ENCODE results near the gene ARHGAP18. TPM values are rescaled to one million over a fixed set of nuclear protein-coding genes. Genes with fewer than 3 reads are reported as not detected.

ARHGAP18 gene
- total RNA-seq, 1 donor = 47.1 TPM

DNA sequence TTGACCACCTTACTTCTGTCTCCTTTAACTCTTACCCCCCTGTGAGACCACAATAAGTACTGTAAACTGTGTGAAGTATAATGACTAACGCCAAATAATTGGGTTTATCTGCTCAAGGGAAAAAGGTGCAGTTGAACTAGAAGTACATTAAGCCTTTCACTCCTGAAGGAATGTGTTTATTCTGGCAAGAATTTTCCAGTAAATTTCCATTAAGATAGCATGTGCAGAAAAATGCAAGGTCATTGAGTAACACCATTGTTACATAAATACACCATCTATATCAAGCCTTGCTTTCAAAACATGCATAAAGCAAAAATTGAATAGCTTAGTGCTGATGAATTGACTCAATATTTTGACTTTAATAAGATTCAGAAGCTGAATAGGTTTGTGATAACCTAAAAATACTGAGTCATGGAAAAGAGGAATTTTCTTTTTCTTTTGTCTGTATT lies 65.4 kb downstream of the ARHGAP18 start:
- TF ChIP-seq, protein P1, sequence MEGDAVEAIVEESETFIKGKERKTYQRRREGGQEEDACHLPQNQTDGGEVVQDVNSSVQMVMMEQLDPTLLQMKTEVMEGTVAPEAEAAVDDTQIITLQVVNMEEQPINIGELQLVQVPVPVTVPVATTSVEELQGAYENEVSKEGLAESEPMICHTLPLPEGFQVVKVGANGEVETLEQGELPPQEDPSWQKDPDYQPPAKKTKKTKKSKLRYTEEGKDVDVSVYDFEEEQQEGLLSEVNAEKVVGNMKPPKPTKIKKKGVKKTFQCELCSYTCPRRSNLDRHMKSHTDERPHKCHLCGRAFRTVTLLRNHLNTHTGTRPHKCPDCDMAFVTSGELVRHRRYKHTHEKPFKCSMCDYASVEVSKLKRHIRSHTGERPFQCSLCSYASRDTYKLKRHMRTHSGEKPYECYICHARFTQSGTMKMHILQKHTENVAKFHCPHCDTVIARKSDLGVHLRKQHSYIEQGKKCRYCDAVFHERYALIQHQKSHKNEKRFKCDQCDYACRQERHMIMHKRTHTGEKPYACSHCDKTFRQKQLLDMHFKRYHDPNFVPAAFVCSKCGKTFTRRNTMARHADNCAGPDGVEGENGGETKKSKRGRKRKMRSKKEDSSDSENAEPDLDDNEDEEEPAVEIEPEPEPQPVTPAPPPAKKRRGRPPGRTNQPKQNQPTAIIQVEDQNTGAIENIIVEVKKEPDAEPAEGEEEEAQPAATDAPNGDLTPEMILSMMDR (IDR thresholded peaks at IDR 0.05; ENCODE audit: insufficient read depth, low read depth, low read length) = no peak
- H3K4me3 ChIP-seq (ENCODE audit: low read depth, low read length) = peak overlapping the region; percentile 10
- DNase-seq (ENCODE audit: low read depth) = peak; percentile 86

DNA sequence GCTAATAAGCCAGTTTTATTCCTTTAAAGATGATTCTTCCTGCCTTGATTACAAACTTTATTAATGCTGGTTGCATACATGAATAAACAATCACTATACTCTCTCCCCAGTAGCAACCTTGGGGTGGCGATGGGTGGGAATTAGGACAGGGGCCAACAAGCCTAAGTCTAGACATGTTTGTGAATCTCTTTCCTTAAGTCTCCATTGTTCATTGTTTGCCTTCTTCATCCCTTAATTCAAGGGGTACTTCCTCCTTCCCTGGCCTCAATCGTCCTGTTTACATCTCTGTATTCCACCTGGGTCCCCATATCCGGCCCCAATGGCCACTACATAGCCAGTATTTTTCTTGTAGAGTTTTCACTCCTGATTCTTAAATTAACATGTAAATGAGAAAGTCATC lies 66.0 kb downstream of the ARHGAP18 start:
- H3K4me3 ChIP-seq (ENCODE audit: low read depth, low read length) = no peak overlapping the region
- DNase-seq (ENCODE audit: low read depth) = no peak
- TF ChIP-seq, protein P1 (IDR thresholded peaks at IDR 0.05; ENCODE audit: insufficient read depth, low read depth, low read length) = no peak

DNA sequence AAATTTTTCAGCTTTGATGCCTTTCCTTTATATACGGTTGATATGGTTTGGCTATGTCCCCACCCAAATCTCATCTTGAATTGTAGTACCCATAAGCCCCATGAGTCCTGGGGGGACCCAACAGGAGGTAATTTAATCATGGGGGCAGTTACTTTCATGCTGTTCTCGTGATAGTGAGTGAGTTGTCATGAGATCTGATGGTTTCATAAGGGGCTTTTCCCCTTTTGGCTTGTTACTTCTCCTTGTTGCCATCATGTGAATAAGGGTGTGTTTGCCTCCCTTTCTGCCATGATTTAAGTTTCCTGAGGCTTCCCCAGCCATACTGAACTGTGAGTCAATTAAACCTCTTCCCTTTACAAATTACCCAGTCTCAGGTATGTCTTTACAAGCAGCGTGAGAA lies 66.8 kb downstream of the ARHGAP18 start:
- DNase-seq (ENCODE audit: low read depth) = no peak
- TF ChIP-seq, protein P1 (IDR thresholded peaks at IDR 0.05; ENCODE audit: insufficient read depth, low read depth, low read length) = no peak
- H3K4me3 ChIP-seq (ENCODE audit: low read depth, low read length) = no peak overlapping the region

DNA sequence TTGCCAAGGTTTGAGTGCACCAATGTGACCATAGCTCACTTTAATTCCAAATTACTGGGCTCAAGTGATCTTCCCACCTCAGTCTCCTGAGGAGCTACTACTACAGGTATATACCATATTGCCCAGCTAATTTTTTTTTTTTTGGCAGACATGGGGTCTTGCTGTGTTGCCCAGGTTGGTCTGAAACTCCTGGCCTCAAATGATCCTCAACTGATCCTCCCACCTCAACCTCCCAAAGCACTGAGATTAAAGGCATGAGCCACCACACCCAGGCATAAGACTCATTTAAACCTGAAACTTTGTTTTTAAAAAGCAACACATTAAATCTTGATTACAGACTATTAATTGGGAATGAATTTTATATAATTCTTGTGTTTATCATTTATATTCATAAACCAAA lies 67.7 kb downstream of the ARHGAP18 start:
- no peak for DNase-seq (ENCODE audit: low read depth)
- TF ChIP-seq, protein P1 (IDR thresholded peaks at IDR 0.05; ENCODE audit: insufficient read depth, low read depth, low read length) = no peak
- no peak overlapping the region for H3K4me3 ChIP-seq (ENCODE audit: low read depth, low read length)

DNA sequence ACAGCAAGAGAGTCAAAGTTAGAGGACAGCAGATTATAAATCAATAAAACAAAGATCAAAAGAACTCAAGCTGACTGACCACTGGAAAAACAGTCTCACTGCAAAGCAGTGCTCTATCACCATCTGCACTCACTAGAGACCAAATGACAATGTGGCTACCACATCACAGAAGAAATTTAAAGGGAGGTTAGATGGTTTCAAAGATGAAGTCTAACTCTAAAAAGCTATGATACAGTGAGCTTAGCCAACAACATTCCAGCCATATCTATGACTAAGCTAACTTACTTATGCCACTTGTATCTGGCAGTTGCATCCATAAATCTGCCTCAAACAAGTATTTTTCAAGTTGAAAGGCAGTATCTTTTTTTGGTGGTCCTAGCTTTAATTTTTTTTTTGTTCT lies 68.6 kb downstream of the ARHGAP18 start:
- DNase-seq (ENCODE audit: low read depth) = peak; percentile 77
- TF ChIP-seq, protein P1 (IDR thresholded peaks at IDR 0.05; ENCODE audit: insufficient read depth, low read depth, low read length) = no peak
- H3K4me3 ChIP-seq (ENCODE audit: low read depth, low read length) = no peak overlapping the region

DNA sequence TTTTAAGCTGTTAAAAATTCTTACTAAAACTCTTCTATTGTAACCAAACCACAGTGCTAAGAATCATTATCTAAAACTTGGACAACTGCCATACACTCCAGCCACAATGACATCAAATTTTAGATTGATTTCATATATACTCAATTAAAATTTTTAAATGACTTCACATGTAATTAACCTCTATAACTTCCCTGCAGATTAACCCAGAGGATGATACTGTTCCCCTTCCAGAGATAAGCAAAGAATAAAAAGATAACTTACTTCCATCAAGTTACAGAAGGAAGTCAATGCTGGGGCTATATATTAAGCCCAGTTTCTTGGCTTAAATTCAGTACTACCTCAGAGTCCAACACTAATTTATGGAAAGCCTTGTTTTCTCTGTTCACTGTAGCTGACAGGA lies 71.3 kb downstream of the ARHGAP18 start:
- no peak for DNase-seq (ENCODE audit: low read depth)
- no peak overlapping the region for H3K4me3 ChIP-seq (ENCODE audit: low read depth, low read length)
- TF ChIP-seq, protein P1 (IDR thresholded peaks at IDR 0.05; ENCODE audit: insufficient read depth, low read depth, low read length) = no peak

DNA sequence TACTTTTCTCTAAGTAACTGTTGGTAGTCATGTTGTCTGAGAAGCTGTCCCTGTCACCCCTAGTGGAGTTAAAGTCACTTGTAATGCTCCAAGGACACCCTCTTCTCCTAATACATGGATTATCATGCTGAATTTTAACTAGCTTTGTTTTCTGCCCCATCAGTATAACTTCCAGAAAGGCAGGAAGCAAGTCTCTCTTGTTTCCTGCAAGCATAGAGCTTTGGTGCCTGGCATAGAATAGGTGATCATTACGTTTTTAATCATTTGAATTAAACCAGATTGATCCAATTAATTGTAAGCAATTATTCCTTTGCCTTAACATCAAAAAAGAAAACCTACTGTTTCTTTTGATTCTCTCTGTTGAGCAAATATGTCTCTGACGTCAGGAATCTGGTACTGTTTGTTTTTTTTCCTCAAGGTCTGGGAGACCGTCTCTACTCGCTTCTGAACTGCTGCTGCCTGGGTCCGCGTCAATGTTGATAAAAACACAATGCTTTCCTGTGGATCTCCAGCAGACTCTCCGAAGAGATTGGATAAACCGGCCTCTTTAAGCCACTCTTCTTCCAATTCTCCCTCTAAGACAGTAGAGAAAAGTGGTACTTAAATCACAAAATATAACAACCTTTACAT lies 71.8 kb downstream of the ARHGAP18 start:
- DNase-seq (ENCODE audit: low read depth) = peak; percentile 71
- H3K4me3 ChIP-seq (ENCODE audit: low read depth, low read length) = no peak overlapping the region
- TF ChIP-seq, protein P1 (IDR thresholded peaks at IDR 0.05; ENCODE audit: insufficient read depth, low read depth, low read length) = no peak

Measured in fibroblast of villous mesenchyme (primary cell).